ENCODE results near the gene ADAMTS18. TPM values are rescaled to one million over a fixed set of nuclear protein-coding genes. Genes with fewer than 3 reads are reported as not detected.

The ADAMTS18 gene
- total and polyA plus RNA-seq, 2 donors (not counting 3 experiments of a cell fraction or from before 2014, with no cell fraction given), result 18.4 to 27.5 TPM

GRCh38 chr16:77424871-77425604 lies 9.8 kb downstream of the ADAMTS18 start:
- Histone ChIP-seq H3K4me1 (ENCODE audit: control insufficient read depth, extremely low read depth, insufficient read depth, low read length) (no peaks in the 10 kb centered on the region), H2AFZ (ENCODE audit: low read depth, low read length) (no peak overlapping the region), H3K4me3 (replicated peaks in 1 of 3; ENCODE audit: insufficient read depth in 1 of 3, low read depth in 1 of 3, low read length in 3 of 3) (no peak overlapping the region), H3K27ac (ENCODE audit: insufficient read depth, low read depth, low read length) (no peak overlapping the region), H3K9me1 (replicated peaks; ENCODE audit: control insufficient read depth, extremely low read depth, insufficient read depth, low read length) (no peaks in the 10 kb centered on the region), H3K27me3 (ENCODE audit: control insufficient read depth in 2 of 2, insufficient read depth in 2 of 2, low read length in 2 of 2) (no peaks in the 10 kb centered on the region), H3K4me2 (ENCODE audit: insufficient read depth, low read length) (no peak overlapping the region), H3K9me3 (replicated peaks; ENCODE audit: control insufficient read depth, insufficient read depth, low read length) (no peaks in the 10 kb centered on the region), H3K36me3 (ENCODE audit: control insufficient read depth in 2 of 2, extremely low read depth in 1 of 2, insufficient read depth in 2 of 2, low read length in 2 of 2) (peaks cover 0 to 5% of the 10 kb centered on the region in 2 experiments), H4K20me1 (replicated peaks; ENCODE audit: control insufficient read depth, extremely low read depth, insufficient read depth, low read length) (no peaks in the 10 kb centered on the region), H3K79me2 (ENCODE audit: control insufficient read depth, insufficient read depth, low read length) (peaks cover 47% of the 10 kb centered on the region), H3K9ac (replicated peaks; ENCODE audit: extremely low read depth, insufficient read depth, low read length) (no peak overlapping the region)
- dilution Hi-C loops (cut with MboI; ENCODE audit: extremely low pct_ligation_motif_present, low sequenced_read_pairs), result no loop called here
- TF ChIP-seq JUN (IDR thresholded peaks at IDR 0.05; ENCODE audit: borderline replicate concordance, insufficient read depth, insufficient read length, low read depth), result no peak
- TF ChIP-seq MAX (IDR thresholded peaks at IDR 0.05; ENCODE audit: insufficient read depth, insufficient read length), result no peak
- no peak for TF ChIP-seq GATA2 (IDR thresholded peaks at IDR 0.05; ENCODE audit: insufficient read depth, insufficient read length, low read depth, low read length)
- TF ChIP-seq MYC (IDR thresholded peaks at IDR 0.05; ENCODE audit: low read depth, low read length), result no peak
- no peak for TF ChIP-seq CTCF (IDR thresholded peaks at IDR 0.05; ENCODE audit: extremely low read depth in 1 of 2, insufficient read depth in 1 of 2, low read depth in 1 of 2, low read length in 2 of 2)
- no TSS peak for BruUV-seq (replicated peaks)
- no peak for FAIRE-seq
- POLR2A ChIA-PET, result no interaction called here
- intact Hi-C loops (cut with micrococcal nuclease), result no loop called here
- no peak for DNase-seq (ENCODE audit: low read depth, low spot score)
- CTCF ChIA-PET, result no interaction called here
